ENCODE data around the gene FAM193A.

Gene FAM193A

GRCh38 chr4:2698504-2698903 is 162.1 kb downstream of the FAM193A start:
- Histone ChIP-seq H3K4me3 (ENCODE audit: low read length) (no peak overlapping the region), H3K36me3 (replicated peaks; ENCODE audit: low read depth, low read length) (peaks cover 77% of the 10 kb centered on the region), H2AFZ (ENCODE audit: low read depth, low read length) (no peak overlapping the region), H4K20me1 (ENCODE audit: insufficient read depth, low read length) (peaks cover 10% of the 10 kb centered on the region), H3K27ac (ENCODE audit: low read length) (no peak overlapping the region), H3K9me3 (ENCODE audit: insufficient read depth, low read length) (no peaks in the 10 kb centered on the region), H3K9ac (ENCODE audit: low read length) (no peak overlapping the region), H3K79me2 (ENCODE audit: low read length) (no peaks in the 10 kb centered on the region), H3K4me2 (ENCODE audit: low read length) (no peak overlapping the region), H3K27me3 (ENCODE audit: low read depth, low read length) (no peaks in the 10 kb centered on the region), H3K4me1 (ENCODE audit: low read length) (peaks cover 19% of the 10 kb centered on the region)
- TF ChIP-seq CTCF (IDR thresholded peaks at IDR 0.05; ENCODE audit: low read depth, low read length) (no peak), EZH2phosphoT487 (IDR thresholded peaks at IDR 0.05; ENCODE audit: low read depth) (no peak)

- H3K4me2 ChIP-seq (ENCODE audit: low read length) = no peak overlapping the region
- H3K9me3 ChIP-seq (ENCODE audit: insufficient read depth, low read length) = no peaks in the 10 kb centered on the region
- peaks cover 10% of the 10 kb centered on the region for H4K20me1 ChIP-seq (ENCODE audit: insufficient read depth, low read length)
- H3K79me2 ChIP-seq (ENCODE audit: low read length) = no peaks in the 10 kb centered on the region
- H3K27me3 ChIP-seq (ENCODE audit: low read depth, low read length) = no peaks in the 10 kb centered on the region
- no peak overlapping the region for H3K4me3 ChIP-seq (ENCODE audit: low read length)
- H3K36me3 ChIP-seq (replicated peaks; ENCODE audit: low read depth, low read length) = peaks cover 73% of the 10 kb centered on the region
- no peak overlapping the region for H3K9ac ChIP-seq (ENCODE audit: low read length)
- H3K4me1 ChIP-seq (ENCODE audit: low read length) = peaks cover 19% of the 10 kb centered on the region
- no peak for TF ChIP-seq CTCF (IDR thresholded peaks at IDR 0.05; ENCODE audit: low read depth, low read length)
- TF ChIP-seq EZH2phosphoT487 (IDR thresholded peaks at IDR 0.05; ENCODE audit: low read depth) = no peak
- no peak overlapping the region for H2AFZ ChIP-seq (ENCODE audit: low read depth, low read length)
- no peak overlapping the region for H3K27ac ChIP-seq (ENCODE audit: low read length)
Measured at GRCh38 chr4:2698951-2699505, 162.6 kb downstream of the FAM193A start.

GRCh38 chr4:2699534-2699933 is 163.1 kb downstream of the FAM193A start:
- H3K4me2 ChIP-seq (ENCODE audit: low read length) = no peak overlapping the region
- no peak overlapping the region for H3K9ac ChIP-seq (ENCODE audit: low read length)
- no peak overlapping the region for H3K27ac ChIP-seq (ENCODE audit: low read length)
- H3K4me3 ChIP-seq (ENCODE audit: low read length) = no peak overlapping the region
- H3K9me3 ChIP-seq (ENCODE audit: insufficient read depth, low read length) = no peaks in the 10 kb centered on the region
- no peak overlapping the region for H2AFZ ChIP-seq (ENCODE audit: low read depth, low read length)
- peaks cover 10% of the 10 kb centered on the region for H4K20me1 ChIP-seq (ENCODE audit: insufficient read depth, low read length)
- peaks cover 71% of the 10 kb centered on the region for H3K36me3 ChIP-seq (replicated peaks; ENCODE audit: low read depth, low read length)
- TF ChIP-seq EZH2phosphoT487 (IDR thresholded peaks at IDR 0.05; ENCODE audit: low read depth) = no peak
- no peak for TF ChIP-seq CTCF (IDR thresholded peaks at IDR 0.05; ENCODE audit: low read depth, low read length)
- H3K4me1 ChIP-seq (ENCODE audit: low read length) = peaks cover 19% of the 10 kb centered on the region
- H3K27me3 ChIP-seq (ENCODE audit: low read depth, low read length) = no peaks in the 10 kb centered on the region
- H3K79me2 ChIP-seq (ENCODE audit: low read length) = no peaks in the 10 kb centered on the region

GRCh38 chr4:2700031-2700430 is 163.6 kb downstream of the FAM193A start:
- Histone ChIP-seq H3K4me3 (ENCODE audit: low read length) (no peak overlapping the region), H3K36me3 (replicated peaks; ENCODE audit: low read depth, low read length) (peaks cover 66% of the 10 kb centered on the region), H3K9ac (ENCODE audit: low read length) (no peak overlapping the region), H2AFZ (ENCODE audit: low read depth, low read length) (no peak overlapping the region), H3K9me3 (ENCODE audit: insufficient read depth, low read length) (no peaks in the 10 kb centered on the region), H4K20me1 (ENCODE audit: insufficient read depth, low read length) (peaks cover 10% of the 10 kb centered on the region), H3K27ac (ENCODE audit: low read length) (no peak overlapping the region), H3K79me2 (ENCODE audit: low read length) (no peaks in the 10 kb centered on the region), H3K4me2 (ENCODE audit: low read length) (no peak overlapping the region), H3K4me1 (ENCODE audit: low read length) (peaks cover 19% of the 10 kb centered on the region), H3K27me3 (ENCODE audit: low read depth, low read length) (no peaks in the 10 kb centered on the region)
- TF ChIP-seq EZH2phosphoT487 (IDR thresholded peaks at IDR 0.05; ENCODE audit: low read depth) (no peak), CTCF (IDR thresholded peaks at IDR 0.05; ENCODE audit: low read depth, low read length) (no peak)

Measured in OCI-LY3 (cell line).